Neural cell (in vitro differentiated cells): ENCODE results near the gene IL1RL2.

ENCODE experiments used
- EP300 ChIP-seq: fragments of 450-650 bp; conservative IDR thresholded peaks from 2 replicates; pipeline ENCODE4 v1.6.1; 2014; ENCODE audit warnings: antibody characterized with exemption, mild to moderate bottlenecking, moderate library complexity; ENCODE audit not compliant: poor library complexity, severe bottlenecking
- TF ChIP-seq, protein P1 (sequence below): fragments of 450-650 bp; IDR thresholded peaks from 2 replicates; pipeline ENCODE4 v1.5.1; 2014; ENCODE audit warnings: antibody characterized with exemption, mild to moderate bottlenecking, moderate library complexity; ENCODE audit not compliant: poor library complexity, severe bottlenecking

DNA sequence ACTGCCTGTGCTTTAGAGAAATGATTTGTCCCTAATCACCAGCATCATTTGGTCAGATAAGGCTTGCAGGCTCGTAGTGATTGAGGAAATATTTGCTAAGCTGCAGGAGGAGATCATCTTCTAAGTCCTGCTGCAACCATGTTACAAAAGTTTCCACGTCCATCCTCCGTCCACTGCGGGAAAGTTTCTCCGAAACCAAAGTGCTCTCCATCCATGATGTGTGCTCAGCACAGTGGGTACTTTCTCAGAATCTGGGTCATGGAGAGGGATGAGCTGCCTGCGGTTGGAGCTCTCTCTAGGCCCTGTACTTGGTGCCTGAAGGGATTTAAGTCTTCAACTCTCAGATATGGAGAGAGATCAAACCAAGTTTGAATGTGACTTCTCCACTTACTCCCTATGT, 39.3 kb downstream of the IL1RL2 start:
- TF ChIP-seq, protein P1, sequence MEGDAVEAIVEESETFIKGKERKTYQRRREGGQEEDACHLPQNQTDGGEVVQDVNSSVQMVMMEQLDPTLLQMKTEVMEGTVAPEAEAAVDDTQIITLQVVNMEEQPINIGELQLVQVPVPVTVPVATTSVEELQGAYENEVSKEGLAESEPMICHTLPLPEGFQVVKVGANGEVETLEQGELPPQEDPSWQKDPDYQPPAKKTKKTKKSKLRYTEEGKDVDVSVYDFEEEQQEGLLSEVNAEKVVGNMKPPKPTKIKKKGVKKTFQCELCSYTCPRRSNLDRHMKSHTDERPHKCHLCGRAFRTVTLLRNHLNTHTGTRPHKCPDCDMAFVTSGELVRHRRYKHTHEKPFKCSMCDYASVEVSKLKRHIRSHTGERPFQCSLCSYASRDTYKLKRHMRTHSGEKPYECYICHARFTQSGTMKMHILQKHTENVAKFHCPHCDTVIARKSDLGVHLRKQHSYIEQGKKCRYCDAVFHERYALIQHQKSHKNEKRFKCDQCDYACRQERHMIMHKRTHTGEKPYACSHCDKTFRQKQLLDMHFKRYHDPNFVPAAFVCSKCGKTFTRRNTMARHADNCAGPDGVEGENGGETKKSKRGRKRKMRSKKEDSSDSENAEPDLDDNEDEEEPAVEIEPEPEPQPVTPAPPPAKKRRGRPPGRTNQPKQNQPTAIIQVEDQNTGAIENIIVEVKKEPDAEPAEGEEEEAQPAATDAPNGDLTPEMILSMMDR: no peak
- TF ChIP-seq EP300: no peak
